Measurements from ENCODE around the gene SRGAP1.
"Not testable (repeated sequence)": the region's sequence is repeated elsewhere in the genome, so short reads cannot be mapped to it uniquely, and the experiment has no call there.

Gene SRGAP1

GRCh38 chr12:64137117-64137516 lies 292.6 kb downstream of the SRGAP1 start:
- DNase-seq = no peak

DNA sequence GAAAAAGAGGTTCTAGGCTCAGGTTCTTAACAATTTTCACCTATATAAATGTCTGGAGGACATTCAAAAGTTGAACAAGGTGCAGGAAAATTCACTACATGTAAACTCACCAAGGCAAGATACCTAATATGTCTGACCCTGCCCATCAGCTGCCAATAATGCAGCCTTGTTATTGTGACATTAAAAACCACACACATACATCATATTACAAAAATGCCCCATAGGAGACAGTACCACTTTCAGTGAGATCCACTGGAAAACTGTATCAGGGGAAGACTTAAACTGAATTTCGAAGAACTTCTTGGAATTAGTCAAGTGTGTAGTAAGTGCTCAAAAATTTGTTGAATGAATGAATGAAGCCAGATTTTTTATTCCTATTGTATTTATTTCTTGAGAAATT lies 294.5 kb downstream of the SRGAP1 start:
- DNase-seq = no peak

GRCh38 chr12:64142382-64142781 lies 297.9 kb downstream of the SRGAP1 start:
- DNase-seq = no peak

DNA sequence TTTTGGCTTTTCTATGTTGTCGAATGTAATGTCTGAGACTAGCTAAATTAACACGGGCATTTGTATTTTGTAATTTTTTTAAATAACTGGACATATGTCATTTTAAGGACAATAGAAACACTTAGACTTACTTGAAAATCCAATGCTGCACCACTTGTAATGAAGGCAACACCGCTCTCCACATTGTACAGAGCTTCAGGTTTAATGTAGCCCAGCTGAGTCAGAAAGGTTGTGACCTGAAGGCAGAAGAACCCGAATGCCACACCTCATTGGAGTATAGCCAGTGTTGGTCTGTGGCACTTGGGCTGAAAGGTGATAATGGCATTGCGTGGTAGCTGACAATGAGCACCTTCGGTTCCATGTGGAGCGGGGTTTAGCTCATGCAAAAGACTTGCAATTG lies 298.3 kb downstream of the SRGAP1 start:
- DNase-seq = no peak

- DNase-seq = no peak
Measured at GRCh38 chr12:64145226-64145625, 300.7 kb downstream of the SRGAP1 start.

DNA sequence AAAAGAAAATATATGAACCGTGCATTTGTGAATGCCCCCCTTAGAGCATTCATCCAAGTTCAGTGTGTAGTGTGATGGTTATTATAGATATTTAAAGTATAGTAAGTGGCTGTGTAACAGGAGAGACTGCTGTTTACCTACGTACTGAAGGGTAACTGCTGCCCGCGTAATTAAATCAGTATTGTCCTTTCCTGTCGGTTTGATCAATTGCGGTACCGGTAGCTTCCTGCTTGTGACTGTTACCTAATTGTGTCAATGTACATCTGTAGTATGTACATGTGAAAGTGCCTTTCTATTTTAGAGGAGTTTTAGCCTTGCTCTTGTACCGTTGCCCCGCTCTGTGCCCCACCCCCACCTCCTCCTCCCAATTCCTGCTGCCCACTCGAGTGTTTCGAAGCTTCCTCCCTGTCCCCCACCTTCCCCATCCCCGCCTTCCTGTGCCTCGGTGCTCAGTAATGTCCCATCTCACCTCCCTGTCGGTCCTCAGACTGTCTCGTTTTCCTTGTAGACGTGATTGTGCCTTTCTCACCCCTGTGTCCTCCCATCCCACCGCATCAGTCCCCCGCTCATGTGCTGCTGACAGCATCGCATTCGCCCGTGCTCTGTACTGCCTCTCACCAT lies 302.6 kb downstream of the SRGAP1 start:
- DNase-seq = no peak

- no peak for DNase-seq
Measured at GRCh38 chr12:64147875-64148274, 303.4 kb downstream of the SRGAP1 start.

DNA sequence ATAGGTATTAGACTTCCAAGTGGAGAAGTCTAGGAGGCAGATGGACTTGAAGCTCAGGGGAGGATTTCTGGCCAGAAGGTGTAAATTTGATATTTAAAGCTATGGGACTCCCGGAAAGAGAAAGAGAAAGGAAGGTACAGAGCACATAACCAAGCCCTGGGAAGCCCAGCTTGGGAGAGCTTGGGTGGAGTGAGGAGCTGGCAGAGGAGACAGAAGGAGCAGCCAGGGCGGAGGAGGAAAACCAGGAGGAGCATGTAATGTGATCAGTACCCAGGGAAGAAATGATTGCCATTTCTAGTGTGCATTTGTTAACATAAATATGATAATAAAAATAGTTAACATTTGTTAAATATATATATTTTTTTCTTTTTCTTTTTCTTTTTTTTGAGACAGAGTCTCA lies 310.2 kb downstream of the SRGAP1 start:
- DNase-seq = no peak

DNA sequence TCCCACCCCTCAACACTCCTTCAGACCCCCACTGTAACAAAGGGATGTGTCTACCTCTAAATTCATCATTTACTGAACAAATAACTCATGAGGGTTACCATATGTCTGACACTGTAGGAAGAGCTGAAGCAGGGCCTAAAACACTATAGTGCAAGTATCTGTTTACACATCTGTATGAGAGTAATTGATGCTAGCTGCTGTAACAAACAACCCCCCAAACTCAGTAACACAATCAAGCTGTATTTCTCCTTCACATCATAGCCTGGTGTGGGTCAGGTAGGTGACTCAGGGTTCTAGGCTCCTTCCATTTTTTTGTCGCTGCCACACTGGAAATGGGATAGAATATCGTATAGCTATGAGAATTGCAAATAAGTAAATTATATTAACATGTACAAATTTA lies 312.6 kb downstream of the SRGAP1 start:
- DNase-seq = no peak

DNA sequence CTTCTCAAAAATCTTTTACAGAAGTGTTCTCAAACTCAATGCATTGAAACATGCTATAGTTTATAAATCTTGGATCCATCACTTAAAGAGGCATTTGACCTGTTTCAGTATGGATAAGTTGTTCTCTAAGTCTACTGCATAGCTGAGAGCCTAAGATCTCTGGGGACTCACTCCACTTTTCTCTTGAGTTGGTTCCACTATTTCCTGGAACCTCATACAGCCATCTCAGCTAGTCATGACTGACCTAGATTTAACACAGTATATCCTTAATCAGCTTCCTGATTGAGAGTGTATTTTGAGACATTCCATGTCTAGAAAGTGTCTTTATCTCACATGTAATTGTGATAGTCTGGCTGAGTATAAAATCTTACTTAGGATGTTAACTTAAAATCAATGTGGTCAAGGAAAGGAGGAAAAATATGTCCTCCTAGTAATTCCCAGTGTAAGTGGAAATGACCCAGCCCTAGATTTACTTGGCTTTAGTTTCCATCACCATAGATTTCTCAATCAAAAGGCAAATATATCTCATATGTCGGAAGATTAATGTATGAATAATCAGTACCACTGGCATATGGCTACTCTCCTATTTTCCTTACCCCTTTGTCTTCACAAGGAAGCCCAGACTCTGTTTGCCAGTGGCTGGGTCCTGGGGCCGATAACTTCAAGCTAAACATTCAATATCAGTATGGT lies 315.7 kb downstream of the SRGAP1 start:
- no peak for DNase-seq

GRCh38 chr12:64160711-64161060 lies 316.2 kb downstream of the SRGAP1 start:
- no peak for DNase-seq

GRCh38 chr12:64166606-64167005 lies 322.1 kb downstream of the SRGAP1 start:
- DNase-seq = not testable (repeated sequence)

DNA sequence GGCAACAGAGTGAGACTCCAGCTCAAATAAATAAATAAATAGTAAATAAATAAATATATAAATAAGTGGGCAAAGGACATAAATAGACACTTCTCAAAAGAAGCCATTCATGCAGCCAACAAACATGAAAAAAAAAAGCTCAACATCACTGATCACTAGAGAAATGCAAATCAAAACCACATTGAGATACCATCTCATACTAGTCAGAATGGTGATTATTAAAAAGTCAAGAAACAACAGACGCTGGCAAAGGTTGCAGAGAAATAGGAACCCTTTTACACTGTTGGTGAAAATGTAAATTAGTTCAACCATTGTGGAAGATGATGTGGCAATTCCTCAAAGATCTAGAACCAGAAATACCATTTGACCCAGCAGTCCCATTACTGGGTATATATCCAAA lies 322.5 kb downstream of the SRGAP1 start:
- not testable (repeated sequence) for DNase-seq

DNA sequence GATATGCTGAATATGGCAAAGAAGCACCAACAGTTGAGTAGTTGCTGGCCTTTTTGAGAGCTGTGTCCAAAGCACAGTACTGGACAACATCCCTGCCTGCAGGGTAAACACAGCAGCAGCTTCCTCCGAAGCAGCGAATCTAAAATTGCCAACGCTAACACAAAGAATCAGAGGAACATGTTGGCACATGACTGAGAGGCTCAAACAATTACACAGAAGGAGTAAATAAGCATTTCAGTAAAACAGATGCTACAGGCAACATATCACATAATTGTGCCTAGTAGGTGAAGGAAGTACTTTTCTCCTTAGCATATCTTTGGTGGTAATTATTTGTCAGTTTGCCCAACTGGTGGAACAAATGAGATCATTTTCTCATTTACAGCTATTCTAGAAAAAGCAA lies 325.5 kb downstream of the SRGAP1 start:
- no peak for DNase-seq

- DNase-seq = no peak
Measured at GRCh38 chr12:64170730-64171129, 326.2 kb downstream of the SRGAP1 start.

- DNase-seq = no peak
Measured at GRCh38 chr12:64171715-64172114, 327.2 kb downstream of the SRGAP1 start.

DNA sequence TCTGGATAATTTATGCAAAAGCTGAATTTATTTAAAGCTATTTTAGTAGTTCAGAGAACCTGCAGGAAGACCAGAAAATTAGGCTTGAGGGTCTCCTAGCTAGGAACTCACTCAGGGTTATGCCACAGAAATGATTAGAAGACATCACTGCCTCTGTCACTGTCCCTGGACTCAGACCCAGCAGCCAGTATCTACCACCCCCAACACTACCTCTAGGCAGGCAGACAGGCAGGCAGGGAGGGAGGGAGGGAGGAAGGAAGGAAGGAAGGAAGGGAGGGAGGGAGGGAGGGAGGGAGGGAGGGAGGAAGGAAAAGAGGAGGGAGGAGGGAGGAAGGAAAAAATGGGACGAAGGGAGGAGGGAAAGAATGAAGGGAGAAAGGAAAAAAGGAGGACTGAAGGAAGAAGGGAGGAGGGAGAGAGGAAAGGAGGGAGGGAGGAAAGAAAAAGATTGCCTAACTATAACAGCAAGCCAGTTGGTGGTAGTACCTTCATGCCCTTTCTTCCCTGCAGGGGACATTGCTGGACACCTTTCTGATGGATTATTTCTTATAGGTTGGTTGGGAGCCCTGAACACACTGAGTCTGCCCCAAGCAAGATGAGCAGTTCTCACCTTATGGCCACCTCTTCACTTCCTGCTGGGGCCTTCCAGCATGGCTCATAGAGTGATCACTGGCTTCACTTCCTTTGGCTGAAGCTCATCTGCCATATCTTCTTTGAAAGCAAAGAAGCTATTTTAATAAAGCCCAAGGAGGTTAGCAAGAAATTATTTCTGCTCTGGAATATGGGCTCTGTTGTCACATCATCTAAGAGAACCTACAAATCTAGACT lies 327.9 kb downstream of the SRGAP1 start:
- DNase-seq = no peak

- DNase-seq = no peak
Measured at GRCh38 chr12:64173456-64173855, 329.0 kb downstream of the SRGAP1 start.

DNA sequence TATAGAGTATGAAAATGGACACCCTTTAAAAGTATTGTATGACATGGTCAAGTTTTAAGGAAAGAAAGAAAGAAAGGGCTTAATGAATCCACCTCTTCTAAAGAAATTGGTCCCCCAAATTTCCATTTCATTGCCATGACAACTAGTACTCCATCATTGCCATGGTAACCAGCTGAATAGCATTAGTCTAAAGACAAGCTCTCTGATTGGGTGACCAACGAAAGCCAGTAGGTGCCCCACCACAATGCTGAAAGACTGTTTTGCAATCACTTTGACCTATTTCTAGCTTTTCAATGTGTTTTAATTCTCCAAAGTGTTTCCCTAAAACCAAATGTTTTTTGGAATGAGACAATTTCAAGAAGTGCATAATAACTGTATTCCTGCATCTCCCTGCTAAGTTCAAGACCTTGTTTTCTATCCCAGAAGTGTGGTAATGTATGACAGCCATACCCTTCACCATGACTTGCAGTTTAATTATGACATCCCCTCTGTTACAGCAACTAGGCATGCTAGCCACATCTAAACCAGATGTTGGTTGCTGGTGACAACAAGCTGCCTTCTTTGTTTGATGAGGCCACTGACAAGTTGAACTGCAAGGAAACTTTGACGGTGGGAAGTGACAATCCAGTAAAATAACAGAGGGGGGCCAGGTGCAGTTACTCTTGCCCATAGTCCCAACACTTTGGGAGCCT lies 330.9 kb downstream of the SRGAP1 start:
- no peak for DNase-seq

- DNase-seq = no peak
Measured at GRCh38 chr12:64177001-64177400, 332.5 kb downstream of the SRGAP1 start.

DNA sequence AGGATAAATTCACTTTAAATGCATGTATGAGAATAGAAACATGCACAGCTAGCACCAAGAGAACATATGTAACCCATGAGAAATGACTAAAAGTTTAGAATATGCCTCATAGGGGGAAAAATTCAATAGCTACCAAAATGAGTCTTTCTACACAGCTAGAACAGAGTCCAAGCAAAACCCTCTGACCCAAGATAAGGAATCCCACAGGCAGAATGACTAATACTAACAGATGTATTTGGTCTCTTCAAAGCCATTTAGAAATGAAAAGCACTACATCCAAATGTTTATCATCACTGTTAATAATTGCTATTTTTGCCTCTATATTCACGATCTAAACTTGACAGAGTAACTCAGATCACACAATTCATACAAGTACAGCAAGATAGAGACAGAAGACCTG lies 333.6 kb downstream of the SRGAP1 start:
- no peak for DNase-seq

GRCh38 chr12:64180951-64181350 lies 336.5 kb downstream of the SRGAP1 start:
- DNase-seq = no peak
